SIG-M5 treated with dmso at 0.1 percent for 504 hours (cell line): ENCODE data around the gene LRRK1.
"Not testable (repeated sequence)": the region's sequence is repeated elsewhere in the genome, so short reads cannot be mapped to it uniquely, and the experiment has no call there.

Source experiments
- DNase-seq: peaks from one replicate; lab custom pipeline; 2025; ENCODE audit not compliant: unreplicated experiment; lab: John Stamatoyannopoulos, UW

The LRRK1 gene

DNA sequence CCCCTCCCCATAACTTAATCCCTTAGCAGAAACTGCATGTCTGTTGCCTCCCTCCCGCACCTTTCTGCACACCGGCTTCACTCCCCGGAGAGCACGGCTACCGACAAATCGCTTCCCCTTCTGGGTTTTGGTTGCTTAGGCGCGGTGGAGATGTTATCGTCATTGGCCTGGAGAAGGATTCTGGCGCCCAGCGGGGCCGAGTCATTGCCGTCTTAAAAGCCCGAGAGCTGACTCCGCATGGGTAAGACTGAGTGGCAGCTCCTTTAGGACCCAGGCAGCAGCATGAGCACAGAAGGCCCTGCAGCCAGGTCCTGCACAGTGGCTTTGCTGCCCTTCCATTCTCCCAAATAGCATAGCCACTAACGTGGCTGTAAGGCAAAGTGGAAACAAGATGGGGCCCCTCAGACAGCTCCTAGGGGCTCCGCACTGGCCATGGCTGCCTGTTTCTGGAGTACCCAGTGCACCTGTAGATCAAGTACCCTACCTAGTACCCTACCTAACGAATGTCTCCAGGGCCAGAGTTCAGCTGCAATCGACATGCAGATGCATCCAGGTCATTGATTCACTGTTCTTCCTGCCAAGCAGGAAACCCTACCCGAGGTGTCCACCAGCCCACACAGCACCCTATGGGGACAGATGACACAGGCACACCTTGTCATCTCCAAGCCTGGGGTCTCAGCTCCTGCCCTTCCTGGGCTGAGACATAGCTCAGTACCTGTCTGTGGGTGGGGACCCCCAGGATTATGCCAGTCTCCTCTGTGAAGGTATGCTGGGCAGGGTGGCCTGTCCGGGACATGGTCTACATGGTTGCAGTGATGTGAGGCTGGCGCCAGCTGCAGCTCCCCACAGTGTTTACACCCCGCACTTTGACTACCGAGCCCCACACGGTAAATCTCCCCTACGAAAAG lies 147.6 kb downstream of the LRRK1 start:
- no peak for DNase-seq

- no peak for DNase-seq
Observed at GRCh38 chr15:101067660-101068522, 148.7 kb downstream of the LRRK1 start.

DNA sequence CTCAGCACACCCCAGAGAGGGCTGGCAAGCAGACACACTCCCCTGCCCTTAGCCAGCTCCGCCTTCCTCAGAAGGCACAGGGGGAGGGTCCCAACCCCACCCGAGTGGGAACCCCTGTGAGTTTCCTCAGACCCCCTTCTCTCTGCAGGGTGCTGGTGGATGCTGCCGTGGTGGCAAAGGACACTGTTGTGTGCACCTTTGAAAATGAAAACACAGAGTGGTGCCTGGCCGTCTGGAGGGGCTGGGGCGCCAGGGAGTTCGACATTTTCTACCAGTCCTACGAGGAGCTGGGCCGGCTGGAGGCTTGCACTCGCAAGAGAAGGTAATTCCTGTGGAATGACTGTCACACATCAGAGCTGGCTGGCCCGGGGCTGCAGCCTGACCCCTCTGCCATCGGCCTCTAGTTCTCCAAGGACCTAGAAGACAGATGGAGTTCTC lies 149.4 kb downstream of the LRRK1 start:
- DNase-seq = no peak

- no peak for DNase-seq
Observed at GRCh38 chr15:101068961-101069653, 149.9 kb downstream of the LRRK1 start.

GRCh38 chr15:101069654-101069973 lies 150.5 kb downstream of the LRRK1 start:
- no peak for DNase-seq

DNA sequence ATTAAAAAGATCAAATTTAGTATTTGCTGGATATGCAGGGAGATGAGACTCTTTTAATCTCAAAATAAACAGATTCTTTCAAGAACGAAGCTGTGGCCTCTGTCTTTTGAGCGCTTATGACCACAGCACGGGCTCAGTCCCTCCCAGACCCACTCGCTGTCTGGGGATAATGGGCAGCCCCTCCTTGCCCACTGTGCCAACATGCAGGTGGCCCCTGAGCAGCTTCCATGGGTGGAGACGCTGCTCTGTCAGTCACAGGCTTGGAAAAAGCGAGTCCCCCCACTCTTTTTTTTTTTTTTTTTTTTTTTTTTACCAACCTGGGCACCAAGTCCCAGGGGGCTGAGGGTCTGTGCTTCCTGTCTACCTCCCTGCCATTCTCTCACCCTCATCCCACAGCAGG lies 150.9 kb downstream of the LRRK1 start:
- no peak for DNase-seq

DNA sequence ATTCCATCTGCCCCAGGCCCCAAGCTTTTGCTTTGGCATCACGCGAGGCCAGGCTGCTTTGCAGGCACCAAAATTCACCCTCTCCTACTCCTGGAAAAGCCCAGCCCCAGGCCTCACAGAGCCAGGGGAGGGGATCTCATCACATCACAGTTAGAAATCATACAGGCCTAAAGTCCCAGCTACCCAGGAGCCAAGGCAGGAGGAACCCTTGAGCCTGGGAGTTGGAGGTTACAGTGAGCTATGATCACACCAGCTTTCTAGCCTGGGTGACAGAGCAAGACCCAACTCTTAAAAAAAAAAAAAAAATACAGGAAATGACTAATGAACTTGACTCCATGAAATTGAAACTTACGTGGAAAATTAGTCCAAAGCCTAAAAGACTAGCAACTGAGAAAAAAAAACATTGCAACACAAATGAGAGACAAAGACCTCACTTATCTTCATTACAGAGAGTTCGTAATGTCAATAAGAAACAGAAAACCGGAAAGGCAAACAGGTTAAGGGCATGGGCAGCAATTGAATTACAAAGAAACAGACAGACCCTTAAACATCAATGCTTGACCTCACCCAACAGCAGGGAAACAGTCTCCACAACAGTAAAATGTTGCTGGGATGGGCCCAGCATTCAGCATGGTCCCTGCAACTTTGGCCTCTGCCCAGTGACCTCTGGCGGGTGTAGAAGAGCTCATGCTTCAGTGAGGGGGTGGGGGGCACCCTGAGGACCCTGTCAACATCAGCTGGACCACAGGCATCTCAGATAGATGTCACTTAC lies 151.5 kb downstream of the LRRK1 start:
- peak; percentile 54 for DNase-seq

- no peak for DNase-seq
Observed at GRCh38 chr15:101071651-101072050, 152.5 kb downstream of the LRRK1 start.

DNA sequence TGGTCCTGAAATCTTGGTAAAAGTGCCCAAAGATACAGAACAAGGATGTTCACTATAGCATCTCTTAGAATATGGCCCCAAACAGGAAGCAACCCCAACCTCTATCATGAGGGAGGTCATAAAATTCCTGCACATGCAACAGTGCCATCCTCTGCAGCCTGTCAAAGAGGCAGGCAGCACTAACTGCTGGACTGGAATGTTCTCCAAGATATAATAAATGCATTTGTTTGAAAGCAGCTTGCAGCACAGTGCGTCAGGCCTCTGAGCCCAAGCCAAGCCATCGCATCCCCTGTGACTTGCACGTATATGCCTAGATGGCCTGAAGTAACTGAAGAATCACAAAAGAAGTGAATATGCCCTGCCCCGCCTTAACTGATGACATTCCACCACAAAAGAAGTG lies 153.1 kb downstream of the LRRK1 start:
- not testable (repeated sequence) for DNase-seq

- DNase-seq = not testable (repeated sequence)
Observed at GRCh38 chr15:101077806-101078668, 158.9 kb downstream of the LRRK1 start.

GRCh38 chr15:101078669-101079323 lies 159.6 kb downstream of the LRRK1 start:
- no peak for DNase-seq

DNA sequence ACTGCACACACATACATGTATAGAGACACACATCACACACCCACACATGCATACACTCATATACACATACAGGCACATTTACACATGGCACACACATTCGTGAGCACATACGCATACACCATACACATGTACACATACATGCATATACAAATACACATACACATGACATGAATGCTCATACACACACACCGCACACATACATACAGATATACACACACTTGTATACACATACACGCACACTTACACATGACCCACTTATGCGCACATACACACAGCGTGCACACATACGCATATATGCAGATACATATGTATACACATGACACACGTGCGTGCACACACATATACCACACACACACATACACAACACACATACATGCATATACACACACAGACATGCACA lies 162.7 kb downstream of the LRRK1 start:
- DNase-seq = no peak

GRCh38 chr15:101083336-101084045 lies 164.3 kb downstream of the LRRK1 start:
- DNase-seq = no peak

DNA sequence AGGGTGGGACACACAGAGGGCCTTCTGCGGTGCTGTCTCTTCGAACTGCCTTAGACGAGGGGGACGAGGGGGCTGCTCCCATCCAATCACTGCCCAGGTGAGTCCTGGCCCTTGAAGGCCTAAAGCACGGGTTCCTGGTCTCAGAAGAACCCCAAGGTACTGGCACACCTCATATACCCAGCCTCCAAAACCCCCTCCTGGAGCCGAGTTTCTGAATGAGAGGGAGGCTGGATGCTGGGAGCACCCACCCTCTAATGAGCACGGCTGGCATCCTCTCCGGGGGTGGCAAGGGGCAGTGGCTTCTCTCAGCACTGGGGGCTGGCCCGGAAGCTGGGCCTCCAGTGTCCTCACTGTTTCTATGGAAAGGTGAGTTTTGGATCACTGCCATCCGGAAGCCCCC lies 165.6 kb downstream of the LRRK1 start:
- no peak for DNase-seq

- no peak for DNase-seq
Observed at GRCh38 chr15:101085311-101085700, 166.1 kb downstream of the LRRK1 start.

- no peak for DNase-seq
Observed at GRCh38 chr15:101086394-101087171, 167.4 kb downstream of the LRRK1 start.

GRCh38 chr15:101087172-101087769 lies 168.1 kb downstream of the LRRK1 start:
- no peak for DNase-seq
